Neural crest cell (in vitro differentiated cells): ENCODE measurements around the gene LMBR1L. TPM values are rescaled to one million over a fixed set of nuclear protein-coding genes. Genes with fewer than 3 reads are reported as not detected.

Experiments used
- DNase-seq: peaks from one replicate; pipeline ENCODE4 v3.0.0; 2021; ENCODE audit warnings: low read depth, mixed read lengths, low spot score
- H3K27ac Mint-ChIP-seq: one replicate; pipeline ENCODE4 v1.8.0; 2021; ENCODE audit warnings: mild to moderate bottlenecking, mixed read lengths; ENCODE audit not compliant: unreplicated experiment
- H3K27me3 Mint-ChIP-seq: 2 replicates; pipeline ENCODE4 v1.8.0; 2021; ENCODE audit warnings: low read depth, mild to moderate bottlenecking, mixed read lengths
- H3K36me3 Mint-ChIP-seq: 2 replicates; pipeline ENCODE4 v1.8.0; 2021; ENCODE audit warnings: low read depth, mild to moderate bottlenecking, mixed read lengths
- H3K4me1 Mint-ChIP-seq: 2 replicates; pipeline ENCODE4 v1.8.0; 2021; ENCODE audit warnings: mixed read lengths
- H3K4me3 Mint-ChIP-seq: one replicate; pipeline ENCODE4 v1.8.0; 2021; ENCODE audit warnings: mild to moderate bottlenecking, mixed read lengths
- H3K9me3 Mint-ChIP-seq: 2 replicates; pipeline ENCODE4 v1.8.0; 2021; ENCODE audit warnings: mixed read lengths
- total RNA-seq: library from RNA; stranded (reverse); gene quantifications from 2 replicates; pipeline ENCODE4 v1.2.1, GENCODE V29; 2021
- TF ChIP-seq, protein P1 (sequence below): fragments of 200-600 bp; sonication (generic); conservative IDR thresholded peaks from 2 replicates; pipeline ENCODE4 v1.5.0; 2021; ENCODE audit warnings: antibody characterized with exemption, mild to moderate bottlenecking

The LMBR1L gene
- total RNA-seq, 1 donor from 2014 or later: 101 TPM

DNA sequence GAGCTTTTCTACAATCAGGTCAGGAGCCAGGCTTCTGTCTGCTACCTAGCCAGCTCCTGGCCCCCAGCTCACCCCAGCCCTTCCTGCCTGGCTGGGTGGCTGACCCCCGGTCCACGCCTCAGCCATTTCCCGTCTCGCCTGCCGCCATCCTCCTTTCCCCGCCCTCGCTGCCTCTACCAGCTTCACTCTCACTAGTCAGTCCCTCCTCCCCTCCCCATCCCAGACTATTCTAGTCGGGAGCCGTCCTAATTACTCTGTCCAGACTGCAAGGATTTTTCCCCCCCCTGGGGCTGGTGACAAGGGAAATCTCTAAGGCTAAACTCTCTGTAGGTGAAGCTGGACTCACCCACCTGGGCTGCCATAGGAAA is 16.9 kb downstream of the LMBR1L start:
- peaks cover 52% of the 10 kb centered on the region for H3K4me1 Mint-ChIP-seq
- H3K27me3 Mint-ChIP-seq: peaks cover 64% of the 10 kb centered on the region
- H3K9me3 Mint-ChIP-seq: no peaks in the 10 kb centered on the region
- TF ChIP-seq, protein P1, sequence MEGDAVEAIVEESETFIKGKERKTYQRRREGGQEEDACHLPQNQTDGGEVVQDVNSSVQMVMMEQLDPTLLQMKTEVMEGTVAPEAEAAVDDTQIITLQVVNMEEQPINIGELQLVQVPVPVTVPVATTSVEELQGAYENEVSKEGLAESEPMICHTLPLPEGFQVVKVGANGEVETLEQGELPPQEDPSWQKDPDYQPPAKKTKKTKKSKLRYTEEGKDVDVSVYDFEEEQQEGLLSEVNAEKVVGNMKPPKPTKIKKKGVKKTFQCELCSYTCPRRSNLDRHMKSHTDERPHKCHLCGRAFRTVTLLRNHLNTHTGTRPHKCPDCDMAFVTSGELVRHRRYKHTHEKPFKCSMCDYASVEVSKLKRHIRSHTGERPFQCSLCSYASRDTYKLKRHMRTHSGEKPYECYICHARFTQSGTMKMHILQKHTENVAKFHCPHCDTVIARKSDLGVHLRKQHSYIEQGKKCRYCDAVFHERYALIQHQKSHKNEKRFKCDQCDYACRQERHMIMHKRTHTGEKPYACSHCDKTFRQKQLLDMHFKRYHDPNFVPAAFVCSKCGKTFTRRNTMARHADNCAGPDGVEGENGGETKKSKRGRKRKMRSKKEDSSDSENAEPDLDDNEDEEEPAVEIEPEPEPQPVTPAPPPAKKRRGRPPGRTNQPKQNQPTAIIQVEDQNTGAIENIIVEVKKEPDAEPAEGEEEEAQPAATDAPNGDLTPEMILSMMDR: no peak
- peak overlapping the region; percentile 89 for H3K4me3 Mint-ChIP-seq
- H3K36me3 Mint-ChIP-seq: peaks cover 3% of the 10 kb centered on the region
- peak; percentile 20 for DNase-seq
- no peak overlapping the region for H3K27ac Mint-ChIP-seq

DNA sequence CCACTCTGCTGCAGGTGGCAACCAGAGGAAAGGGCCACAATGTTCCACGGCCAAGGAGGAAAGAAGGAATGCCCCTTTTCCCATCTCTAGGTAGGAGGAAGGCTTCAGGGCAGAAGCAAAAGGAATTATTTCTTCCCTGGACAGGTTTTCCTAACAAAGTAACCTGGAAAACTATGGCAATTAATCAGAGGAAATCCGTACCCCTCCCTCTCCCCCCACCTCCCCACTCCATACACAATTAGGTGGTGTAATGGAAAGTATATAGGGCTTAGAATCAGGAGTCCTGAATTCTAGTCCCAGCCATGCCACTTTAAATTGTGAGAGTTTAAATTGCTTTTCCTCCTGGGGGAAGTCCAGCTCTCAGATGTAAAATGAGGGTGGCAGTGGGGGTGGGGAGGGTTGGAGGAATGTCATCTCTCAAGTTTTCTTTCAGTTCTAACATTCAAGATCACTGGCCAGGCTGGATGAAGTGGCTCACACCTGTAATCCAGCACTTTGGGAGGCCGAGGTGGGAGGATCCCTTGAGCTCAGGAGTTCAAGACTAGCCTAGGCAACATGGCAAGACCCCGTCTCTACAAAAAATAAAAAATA is 17.7 kb downstream of the LMBR1L start:
- Mint-ChIP-seq H3K36me3 (peaks cover 3% of the 10 kb centered on the region), H3K4me1 (peaks cover 59% of the 10 kb centered on the region), H3K9me3 (no peaks in the 10 kb centered on the region), H3K27ac (peak overlapping the region; percentile 100), H3K27me3 (peaks cover 72% of the 10 kb centered on the region), H3K4me3 (peak overlapping the region; percentile 89)
- TF ChIP-seq, protein P1: no peak
- DNase-seq: no peak

DNA sequence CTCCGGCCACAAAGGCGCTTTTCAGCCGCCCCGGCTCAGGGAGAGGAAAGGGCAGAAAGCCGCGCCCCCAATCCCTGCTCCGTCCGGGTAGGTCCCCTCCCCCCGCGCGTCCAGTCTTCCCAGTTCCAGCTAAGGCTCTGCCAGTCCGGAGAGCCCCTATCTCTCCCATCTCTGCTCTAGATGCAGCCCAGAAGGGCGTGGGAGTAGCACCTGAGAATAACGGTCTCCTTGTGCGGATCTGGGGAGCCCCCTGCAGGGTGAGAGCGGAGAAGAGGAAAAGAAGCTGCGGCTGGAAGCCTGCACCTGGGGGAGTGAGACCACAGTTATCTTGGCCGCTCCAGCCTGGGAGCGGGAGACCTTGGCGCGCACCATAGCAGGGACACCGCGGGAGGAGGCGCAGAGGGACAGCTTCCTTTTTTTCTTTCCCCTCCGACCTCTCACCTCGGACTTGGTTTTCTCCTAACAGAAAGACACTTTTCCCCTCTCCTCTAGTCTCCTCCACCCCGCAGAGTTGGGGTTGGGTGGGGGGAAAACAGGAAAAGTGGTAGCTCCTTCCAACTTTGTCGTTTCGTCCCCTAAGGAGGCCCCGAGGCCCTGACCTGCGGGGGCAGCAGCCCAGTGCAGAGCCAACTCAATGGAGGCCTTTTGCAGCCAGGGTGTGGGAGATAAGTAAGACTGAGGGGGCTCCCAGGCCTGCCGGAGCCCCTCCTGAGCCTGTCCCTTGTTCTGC is 18.4 kb downstream of the LMBR1L start:
- DNase-seq: peak; percentile 73
- peaks cover 59% of the 10 kb centered on the region for H3K4me1 Mint-ChIP-seq
- peak overlapping the region; percentile 100 for H3K27ac Mint-ChIP-seq

DNA sequence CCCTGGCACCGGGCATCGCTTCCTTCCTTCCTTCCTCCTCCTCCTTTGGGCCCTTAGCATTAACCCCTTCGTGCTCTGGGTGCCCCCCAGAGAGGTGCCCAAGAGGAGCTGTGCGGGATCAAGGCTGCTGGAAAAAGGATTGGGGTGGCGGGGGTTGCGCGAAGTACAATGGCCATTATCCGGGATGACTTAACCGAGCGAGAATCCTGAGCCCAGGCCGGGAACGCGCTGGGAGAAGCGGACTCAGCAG is 18.9 kb downstream of the LMBR1L start:
- peaks cover 3% of the 10 kb centered on the region for H3K36me3 Mint-ChIP-seq
- H3K4me3 Mint-ChIP-seq: peak overlapping the region; percentile 89
- peaks cover 59% of the 10 kb centered on the region for H3K4me1 Mint-ChIP-seq
- DNase-seq: no peak
- TF ChIP-seq, protein P1: no peak
- H3K27ac Mint-ChIP-seq: peak overlapping the region; percentile 100
- H3K27me3 Mint-ChIP-seq: peaks cover 73% of the 10 kb centered on the region
- no peaks in the 10 kb centered on the region for H3K9me3 Mint-ChIP-seq

More for the DNA sequence above, 18.4 kb downstream of the LMBR1L start:
- TF ChIP-seq, protein P1: peak; percentile 44
- Mint-ChIP-seq H3K4me3 (peak overlapping the region; percentile 89), H3K9me3 (no peaks in the 10 kb centered on the region), H3K36me3 (peaks cover 3% of the 10 kb centered on the region), H3K27me3 (peaks cover 73% of the 10 kb centered on the region)

DNA sequence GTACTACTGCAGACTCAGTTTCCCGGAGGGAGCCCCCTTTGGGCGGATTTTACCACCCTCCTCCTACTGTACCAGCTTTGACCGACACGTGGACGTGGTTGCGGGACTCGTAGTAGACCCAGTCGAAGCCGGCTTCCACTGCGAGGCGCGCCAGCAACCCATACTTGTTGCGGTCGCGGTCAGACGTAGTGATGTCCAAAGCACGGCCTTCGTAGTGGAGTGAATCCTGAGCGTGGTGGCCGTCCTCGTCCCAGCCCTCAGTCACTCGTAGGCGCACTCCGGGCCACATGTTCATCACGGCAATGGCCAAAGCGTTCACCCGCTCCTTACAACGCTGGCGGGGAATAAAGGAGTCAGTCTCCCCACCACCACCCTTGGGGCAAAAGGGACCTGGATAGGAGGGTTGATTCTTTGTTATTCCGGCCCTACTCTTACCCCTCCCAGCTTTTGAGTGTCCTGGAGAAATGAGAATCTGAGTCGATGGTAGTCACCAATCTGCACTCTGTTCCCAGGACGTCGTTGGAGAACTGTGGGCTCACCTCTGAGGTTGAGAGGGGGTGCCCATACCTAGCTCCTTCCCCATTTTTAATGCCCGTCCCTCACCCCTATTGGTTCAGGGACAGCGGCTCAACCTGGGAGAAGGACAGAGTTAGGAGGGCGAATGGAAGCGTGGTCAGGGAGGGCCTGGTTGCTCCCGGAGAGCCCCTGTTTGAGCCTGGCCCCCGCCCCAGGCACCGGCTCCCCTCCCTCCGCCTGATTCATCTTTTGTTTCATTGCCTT is 19.4 kb downstream of the LMBR1L start:
- H3K4me3 Mint-ChIP-seq: peak overlapping the region; percentile 89
- DNase-seq: no peak
- peaks cover 59% of the 10 kb centered on the region for H3K4me1 Mint-ChIP-seq
- H3K36me3 Mint-ChIP-seq: no peaks in the 10 kb centered on the region
- TF ChIP-seq, protein P1: no peak
- peak overlapping the region; percentile 100 for H3K27ac Mint-ChIP-seq
- no peaks in the 10 kb centered on the region for H3K9me3 Mint-ChIP-seq
- H3K27me3 Mint-ChIP-seq: peaks cover 70% of the 10 kb centered on the region
